ENCODE results near the gene C1QL1.
A peak's percentile ranks its signal among the peaks of the same experiment; 100 is the strongest.
"Not testable (repeated sequence)": the region's sequence is repeated elsewhere in the genome, so short reads cannot be mapped to it uniquely, and the experiment has no call there.

C1QL1 gene

GRCh38 chr17:44959821-44960531 lies 8.1 kb downstream of the C1QL1 start:
- DNase-seq, result no peak

GRCh38 chr17:44956998-44957981 lies 10.8 kb downstream of the C1QL1 start:
- no peak for DNase-seq

- DNase-seq, result no peak
Observed at GRCh38 chr17:44955674-44956425, 12.3 kb downstream of the C1QL1 start.

- no peak for DNase-seq
Observed at GRCh38 chr17:44952946-44953475, 15.1 kb downstream of the C1QL1 start.

GRCh38 chr17:44948315-44948795 lies 19.7 kb downstream of the C1QL1 start:
- no peak for DNase-seq

GRCh38 chr17:44947461-44948314 lies 20.4 kb downstream of the C1QL1 start, which contains the start of gene KIF18B:
KIF18B (minus strand) TSS chr17:44947773; CDS start chr17:44936344, 11,429 bp downstream.
- DNase-seq, result peak; percentile 97

- DNase-seq, result not testable (repeated sequence)
Observed at GRCh38 chr17:44945652-44946051, 22.5 kb downstream of the C1QL1 start.

GRCh38 chr17:44942456-44942855 lies 25.6 kb downstream of the C1QL1 start:
- no peak for DNase-seq

GRCh38 chr17:44941712-44942331 lies 26.3 kb downstream of the C1QL1 start:
- no peak for DNase-seq

- DNase-seq, result no peak
Observed at GRCh38 chr17:44940768-44941167, 27.3 kb downstream of the C1QL1 start.

GRCh38 chr17:44940317-44940716 lies 27.8 kb downstream of the C1QL1 start:
- DNase-seq, result no peak

GRCh38 chr17:44935116-44935515 lies 33.0 kb downstream of the C1QL1 start:
- DNase-seq, result no peak

- no peak for DNase-seq
Observed at GRCh38 chr17:44934745-44935105, 33.4 kb downstream of the C1QL1 start.

- no peak for DNase-seq
Observed at GRCh38 chr17:44933824-44934744, 34.0 kb downstream of the C1QL1 start.

GRCh38 chr17:44932787-44933097 lies 35.4 kb downstream of the C1QL1 start:
- no peak for DNase-seq

GRCh38 chr17:44932096-44932786 lies 35.9 kb downstream of the C1QL1 start:
- no peak for DNase-seq

GRCh38 chr17:44931376-44931775 lies 36.7 kb downstream of the C1QL1 start:
- DNase-seq, result no peak

GRCh38 chr17:44930667-44931066 lies 37.4 kb downstream of the C1QL1 start:
- no peak for DNase-seq

- DNase-seq, result no peak
Observed at GRCh38 chr17:44928950-44929720, 39.0 kb downstream of the C1QL1 start.

All from activated CD4-positive, alpha-beta T cell treated with anti-CD3 and anti-CD28 coated beads, Interleukin-2, Interleukin-6, amounts not matched to agents 100 ng/mL and 50 ng/mL, durations not matched to agents 16 hours and 8 hours (primary cell).